Measurements from ENCODE around the gene OR52A1.
"Not testable (repeated sequence)": the region's sequence is repeated elsewhere in the genome, so short reads cannot be mapped to it uniquely, and the experiment has no call there.

Gene OR52A1

GRCh38 chr11:5154657-5155056, at the start of gene OR52A1:
TSS of gene OR52A1 (minus strand) at chr11:5154757. CDS start at chr11:5152369, 2,388 bp downstream.
- DNase-seq: no peak

GRCh38 chr11:5203366-5203765, 48.8 kb upstream of the OR52A1 start:
- no peak for DNase-seq

- no peak for DNase-seq
These were observed 46.0 kb upstream of the OR52A1 start, which contains the start of gene OR51V1 for GRCh38 chr11:5200582-5200981. TSS of gene OR51V1 (minus strand) at chr11:5200682. CDS start at chr11:5200682, 0 bp downstream.

- DNase-seq: no peak
These were observed 43.7 kb upstream of the OR52A1 start for GRCh38 chr11:5198285-5198684.

GRCh38 chr11:5197536-5197935, 43.0 kb upstream of the OR52A1 start:
- no peak for DNase-seq

GRCh38 chr11:5196731-5197130, 42.2 kb upstream of the OR52A1 start:
- no peak for DNase-seq

- no peak for DNase-seq
These were observed 41.5 kb upstream of the OR52A1 start for GRCh38 chr11:5196067-5196466.

GRCh38 chr11:5192738-5193137, 38.2 kb upstream of the OR52A1 start:
- DNase-seq: no peak

- DNase-seq: no peak
These were observed 33.6 kb upstream of the OR52A1 start for GRCh38 chr11:5188201-5188600.

GRCh38 chr11:5178046-5178837, 23.7 kb upstream of the OR52A1 start:
- DNase-seq: no peak

GRCh38 chr11:5174934-5175333, 20.4 kb upstream of the OR52A1 start:
- DNase-seq: no peak

GRCh38 chr11:5171856-5172255, 17.3 kb upstream of the OR52A1 start:
- DNase-seq: no peak

GRCh38 chr11:5165898-5166297, 11.3 kb upstream of the OR52A1 start:
- not testable (repeated sequence) for DNase-seq

GRCh38 chr11:5164807-5165206, 10.2 kb upstream of the OR52A1 start:
- DNase-seq: not testable (repeated sequence)

- DNase-seq: not testable (repeated sequence)
These were observed 6.5 kb upstream of the OR52A1 start for GRCh38 chr11:5161045-5161444.

GRCh38 chr11:5160217-5160616, 5.7 kb upstream of the OR52A1 start:
- not testable (repeated sequence) for DNase-seq

GRCh38 chr11:5159806-5160205, 5.2 kb upstream of the OR52A1 start:
- no peak for DNase-seq

- no peak for DNase-seq
These were observed 754 bp downstream of the OR52A1 start for GRCh38 chr11:5153574-5154431.

- no peak for DNase-seq
These were observed 2.8 kb downstream of the OR52A1 start for GRCh38 chr11:5151713-5152153.

- DNase-seq: not testable (repeated sequence)
These were observed 10.4 kb downstream of the OR52A1 start for GRCh38 chr11:5144206-5144605.

- DNase-seq: no peak
These were observed 16.6 kb downstream of the OR52A1 start, which contains the start of gene OR52A5 for GRCh38 chr11:5137996-5138395. TSS of gene OR52A5 (minus strand) at chr11:5138356. CDS start at chr11:5132642, 5,714 bp downstream.

GRCh38 chr11:5137014-5137413, 17.5 kb downstream of the OR52A1 start:
- DNase-seq: no peak

- DNase-seq: no peak
These were observed 18.3 kb downstream of the OR52A1 start for GRCh38 chr11:5136261-5136660.

Measured in Kasumi-1 (cell line).